Activated CD4-positive, alpha-beta T cell treated with anti-CD3 and anti-CD28 coated beads, Interleukin-2, amount 50 U/mL, for 24 hours (primary cell): Measurements from ENCODE around the gene LTBP1.
"Not testable (repeated sequence)": the region's sequence is repeated elsewhere in the genome, so short reads cannot be mapped to it uniquely, and the experiment has no call there.

Experiments used
- DNase-seq, 2 donors: peaks; one replicate each; pipeline ENCODE4 v3.0.0-alpha.2; 2020; ENCODE audit warnings: low read depth in 1 of 2, low spot score in 1 of 2

LTBP1 gene

DNA sequence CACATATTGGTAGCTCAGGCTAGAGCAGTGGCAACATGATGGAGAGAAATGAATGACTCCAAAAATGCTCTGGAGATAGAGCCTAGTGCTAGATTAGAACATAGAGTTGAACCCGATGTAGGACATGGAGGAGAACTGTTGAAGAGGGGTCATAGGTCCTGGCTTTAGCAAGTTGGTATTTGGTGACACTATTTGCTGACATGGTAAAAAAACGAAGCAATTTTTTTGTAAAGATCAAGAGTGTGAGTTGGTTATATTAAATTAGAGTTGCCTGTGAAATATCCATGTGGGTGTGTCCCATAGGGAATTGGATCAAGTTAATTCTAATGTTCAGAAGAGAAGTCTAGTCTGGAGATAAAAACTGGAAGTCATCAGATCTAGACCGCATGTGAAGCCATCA is 386.7 kb downstream of the LTBP1 start:
- no peak for DNase-seq

- DNase-seq: no peak
Observed at GRCh38 chr2:33334083-33334482, 387.3 kb downstream of the LTBP1 start.

- no peak for DNase-seq
Observed at GRCh38 chr2:33335516-33335915, 388.8 kb downstream of the LTBP1 start.

DNA sequence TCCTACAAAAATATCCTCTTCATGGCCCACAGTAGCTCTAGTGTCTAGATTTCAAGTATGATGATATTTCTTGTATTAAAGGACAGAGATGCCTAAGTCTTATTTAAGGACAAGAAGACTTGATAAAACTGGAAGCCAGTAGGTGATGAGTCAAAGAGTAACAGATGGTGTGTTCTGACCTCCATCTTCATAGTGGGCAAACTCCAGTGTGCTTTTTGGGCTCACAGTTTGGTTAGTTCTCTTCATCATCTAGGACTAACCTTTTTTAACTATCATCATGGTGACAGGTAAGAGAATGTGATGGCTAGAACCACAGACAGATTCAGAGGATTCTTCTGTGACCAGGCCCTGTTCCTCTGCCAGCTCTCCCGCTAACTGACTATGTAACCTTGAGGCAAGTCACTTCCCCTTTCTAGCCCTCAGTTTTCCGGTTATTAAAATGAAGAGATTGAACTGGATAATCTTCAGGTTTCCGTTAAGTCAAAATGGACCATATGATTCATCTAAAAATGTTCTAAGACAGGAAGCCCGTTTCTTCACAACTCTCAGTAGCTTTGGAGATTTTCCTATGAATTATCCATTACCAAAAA is 389.4 kb downstream of the LTBP1 start:
- DNase-seq: no peak

GRCh38 chr2:33337385-33337960 is 390.7 kb downstream of the LTBP1 start:
- DNase-seq: no peak

GRCh38 chr2:33337981-33338380 is 391.2 kb downstream of the LTBP1 start:
- no peak for DNase-seq

GRCh38 chr2:33339269-33339668 is 392.5 kb downstream of the LTBP1 start:
- no peak for DNase-seq

DNA sequence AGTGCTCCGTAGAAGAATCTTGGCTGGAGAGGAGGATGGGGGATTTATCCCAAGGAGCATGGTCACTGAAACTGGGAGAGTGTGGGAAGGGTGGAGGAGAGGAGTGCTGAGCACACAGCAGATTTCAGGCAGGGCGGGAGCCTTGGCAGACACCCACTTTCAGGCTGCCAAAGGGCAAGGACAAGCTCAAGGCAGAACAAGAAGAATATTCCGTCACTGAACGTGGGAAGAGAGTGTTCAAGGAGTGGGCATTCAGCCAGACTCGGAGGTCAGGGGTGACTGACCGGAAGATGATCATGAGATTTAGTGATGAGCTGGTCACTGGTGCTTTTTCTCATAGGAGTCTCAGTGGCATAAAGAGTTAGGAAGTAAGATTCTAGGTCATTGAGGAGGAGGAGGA is 393.5 kb downstream of the LTBP1 start:
- no peak for DNase-seq

DNA sequence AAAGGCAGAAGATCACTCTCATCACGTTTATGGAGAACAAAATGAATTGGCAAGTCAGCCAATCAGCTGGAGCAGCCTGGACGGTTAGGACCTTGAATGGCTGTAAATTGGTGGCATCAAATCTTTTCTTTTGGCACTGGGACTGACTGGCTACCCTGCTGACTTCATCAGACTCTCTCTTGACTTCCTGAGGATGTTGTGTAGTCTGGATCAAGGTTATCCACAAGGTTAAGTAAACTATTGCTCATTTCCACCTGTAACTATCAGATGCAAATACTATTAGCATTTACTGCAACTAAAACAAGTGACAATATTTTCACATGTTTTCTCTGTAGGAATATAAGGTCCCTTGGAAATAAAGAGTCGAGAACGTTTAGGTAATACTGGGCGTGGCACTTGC is 395.4 kb downstream of the LTBP1 start:
- no peak for DNase-seq

GRCh38 chr2:33342705-33343104 is 396.0 kb downstream of the LTBP1 start:
- no peak for DNase-seq

DNA sequence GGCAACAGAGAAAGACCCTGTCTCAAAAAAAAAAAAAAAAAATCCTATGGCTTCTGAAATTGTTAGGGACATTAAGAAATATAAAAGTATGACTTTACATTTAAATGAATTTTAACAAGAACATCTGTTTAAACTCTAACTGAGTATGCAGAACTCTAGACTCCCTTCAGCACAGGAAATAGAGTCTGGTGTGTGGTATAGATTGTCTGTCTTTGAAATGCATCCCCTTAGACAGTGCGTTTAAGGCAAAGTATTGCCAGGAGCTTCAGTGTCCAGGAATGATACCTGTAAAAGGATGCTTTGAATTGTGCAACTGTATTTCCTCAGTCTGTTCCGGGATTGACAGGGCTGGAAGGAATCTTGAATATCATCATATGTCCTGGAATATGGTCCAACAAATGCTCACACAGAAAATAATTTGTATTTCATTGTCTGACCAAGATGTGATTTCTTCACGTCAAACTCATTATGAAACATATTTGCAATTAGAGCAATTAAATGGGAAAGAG is 396.7 kb downstream of the LTBP1 start:
- DNase-seq: no peak

DNA sequence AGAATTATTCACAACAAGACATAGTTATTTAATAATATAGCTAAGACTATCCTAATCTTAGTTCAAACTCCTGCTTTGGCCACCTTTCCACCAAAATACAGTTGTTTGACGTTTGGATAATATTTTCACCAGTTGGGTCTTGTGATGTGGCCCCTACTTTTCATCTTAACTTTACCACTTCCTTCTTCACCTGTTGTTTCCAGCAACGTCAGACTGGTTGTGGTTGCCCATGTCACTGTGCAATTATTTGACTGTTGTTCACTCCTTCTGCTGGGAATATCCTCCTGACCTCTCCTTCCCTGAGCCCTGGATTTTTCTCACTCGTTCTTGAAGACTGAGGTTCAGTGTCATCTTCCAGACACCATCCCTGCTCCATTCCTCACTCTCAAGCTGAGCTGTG is 397.5 kb downstream of the LTBP1 start:
- DNase-seq: no peak

GRCh38 chr2:33347856-33348255 is 401.1 kb downstream of the LTBP1 start:
- no peak for DNase-seq

GRCh38 chr2:33350632-33351031 is 403.9 kb downstream of the LTBP1 start:
- DNase-seq: no peak

DNA sequence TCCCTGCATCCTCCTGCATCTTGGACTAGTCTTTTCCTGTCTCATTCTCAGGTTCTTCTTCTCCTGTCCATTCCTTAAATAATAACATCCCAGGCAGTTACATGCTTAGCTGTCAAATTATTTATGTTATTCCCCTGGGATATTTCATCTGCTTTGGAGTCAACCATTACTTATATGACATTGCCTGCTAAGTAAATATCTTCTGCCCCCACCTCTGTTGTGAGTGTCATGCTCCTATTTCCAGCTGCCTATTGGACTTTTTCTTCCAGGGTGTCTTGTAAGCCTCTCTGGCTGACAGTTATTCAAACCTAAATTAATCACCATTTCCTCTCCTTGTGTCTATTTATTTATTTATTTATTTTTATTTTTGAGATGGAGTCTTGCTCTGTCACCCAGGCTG is 405.0 kb downstream of the LTBP1 start:
- DNase-seq: no peak

DNA sequence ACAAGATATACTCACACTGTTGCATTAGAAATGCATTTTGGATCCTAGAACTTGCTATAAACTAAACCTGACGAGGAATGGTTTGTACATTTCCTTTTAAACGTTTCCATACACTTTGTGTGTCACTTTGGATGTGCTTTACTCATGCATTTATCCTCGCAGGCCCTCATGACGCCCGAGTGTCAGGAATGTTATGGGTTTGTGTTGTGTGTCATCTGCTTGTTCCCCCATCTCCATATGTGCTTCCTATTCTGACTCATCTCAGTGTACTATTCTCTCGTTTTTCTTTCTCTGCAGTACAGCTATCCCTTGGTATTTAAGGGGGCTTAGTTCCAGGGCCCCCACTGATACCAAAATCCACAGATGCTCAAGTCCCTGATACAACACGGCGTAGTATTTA is 408.2 kb downstream of the LTBP1 start:
- DNase-seq: no peak

DNA sequence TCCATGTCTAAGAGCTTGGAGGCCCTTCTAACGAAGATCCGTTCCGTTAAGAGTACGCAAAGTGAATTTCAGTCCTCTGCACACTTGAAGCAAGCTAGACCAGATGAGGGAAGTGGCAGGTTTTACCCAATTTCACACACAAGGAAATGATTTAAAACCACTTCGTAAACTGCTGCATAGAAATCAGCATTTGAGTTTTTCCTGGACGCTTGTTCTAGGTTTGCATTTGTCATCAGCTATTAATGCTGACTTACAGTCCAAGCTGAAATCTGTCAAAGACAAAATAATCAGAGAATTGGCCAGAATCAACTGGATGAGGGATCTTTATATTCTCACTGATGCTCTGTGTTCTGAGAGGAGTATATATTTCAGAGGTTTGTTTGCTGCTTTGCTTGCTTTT is 412.1 kb downstream of the LTBP1 start:
- DNase-seq: no peak

DNA sequence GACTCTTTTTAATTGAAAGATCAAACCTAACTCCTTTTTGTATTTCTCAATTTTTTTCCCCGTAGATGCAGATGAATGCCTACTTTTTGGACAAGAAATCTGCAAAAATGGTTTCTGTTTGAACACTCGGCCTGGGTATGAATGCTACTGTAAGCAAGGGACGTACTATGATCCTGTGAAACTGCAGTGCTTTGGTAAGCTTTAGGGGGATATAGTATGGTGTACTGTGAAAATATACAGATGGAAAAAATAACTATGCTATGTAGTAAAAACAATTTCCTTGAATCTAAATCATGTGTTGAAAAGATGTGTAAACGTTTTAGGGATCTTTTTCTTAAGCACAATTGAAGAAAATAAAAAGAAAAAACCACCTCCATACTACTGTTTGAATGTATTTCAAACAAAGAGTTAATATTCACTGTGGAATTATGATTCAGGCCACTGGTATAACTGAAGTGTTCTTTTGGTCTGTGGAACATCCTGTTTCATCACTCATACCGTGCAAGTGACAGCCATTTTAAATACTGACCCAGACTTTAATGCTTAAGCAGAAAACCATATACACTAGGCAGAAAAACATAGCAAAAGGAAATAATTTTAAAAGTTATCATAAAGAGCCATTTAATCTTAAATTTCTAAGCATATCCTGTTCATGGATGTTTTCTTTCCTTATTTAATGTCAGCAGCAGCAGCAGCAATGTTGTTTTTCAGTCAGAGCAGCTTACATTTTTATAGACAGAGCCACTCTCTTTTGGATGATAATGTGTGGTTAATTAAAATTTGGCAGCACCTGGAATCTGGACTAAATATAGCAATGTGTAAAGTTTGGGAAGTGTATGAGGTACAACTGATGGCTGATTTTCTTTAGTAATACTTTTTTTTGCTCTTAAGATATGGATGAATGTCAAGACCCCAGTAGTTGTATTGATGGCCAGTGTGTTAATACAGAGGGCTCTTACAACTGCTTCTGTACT is 416.9 kb downstream of the LTBP1 start:
- DNase-seq: no peak

DNA sequence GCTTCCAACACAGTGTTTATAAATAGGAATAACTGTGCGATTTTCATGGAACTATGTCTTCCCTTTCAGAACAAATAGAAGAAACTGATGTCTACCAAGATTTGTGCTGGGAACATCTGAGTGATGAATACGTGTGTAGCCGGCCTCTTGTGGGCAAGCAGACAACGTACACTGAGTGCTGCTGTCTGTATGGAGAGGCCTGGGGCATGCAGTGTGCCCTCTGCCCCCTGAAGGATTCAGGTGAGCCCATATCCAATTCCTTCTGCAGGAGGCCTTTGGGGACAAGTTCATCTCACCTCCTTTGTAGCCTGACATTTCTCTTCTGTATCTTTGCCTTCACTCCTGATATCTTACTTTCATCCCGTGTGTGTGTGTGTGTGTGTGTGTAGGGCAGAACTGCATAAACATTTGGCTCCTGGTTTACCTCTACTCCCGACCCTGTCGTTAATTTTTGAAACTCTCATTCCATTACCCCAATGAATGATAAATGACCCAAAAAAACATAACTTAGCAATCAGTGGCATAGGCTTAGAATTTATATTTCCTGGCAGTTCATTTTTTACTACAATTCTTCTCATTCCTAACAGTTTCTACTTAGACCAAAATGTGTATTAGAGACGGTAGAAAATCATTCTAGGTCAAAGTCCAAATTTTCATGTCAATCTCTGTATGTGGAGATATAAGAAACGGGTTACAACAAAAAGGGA is 418.7 kb downstream of the LTBP1 start:
- no peak for DNase-seq

DNA sequence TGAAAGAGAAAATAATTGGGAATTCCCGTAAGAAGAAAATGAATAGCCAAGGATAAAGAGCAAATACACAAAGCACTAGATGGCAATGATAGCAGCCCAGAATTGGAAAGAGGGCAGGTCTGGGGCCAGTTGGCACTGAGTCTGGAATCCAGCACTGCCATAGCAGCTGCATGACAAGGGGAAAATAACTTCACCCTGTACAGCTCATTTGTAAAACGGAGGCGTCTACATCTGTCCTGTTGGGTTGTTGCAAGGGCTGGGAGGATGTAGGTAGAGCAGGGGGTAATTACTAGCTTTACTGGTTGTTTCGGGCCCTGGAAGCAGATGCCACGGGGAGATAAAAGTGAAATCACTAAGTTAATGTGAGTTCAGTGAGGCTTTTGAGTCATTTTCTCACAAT is 419.7 kb downstream of the LTBP1 start:
- DNase-seq: no peak

GRCh38 chr2:33368524-33368923 is 421.8 kb downstream of the LTBP1 start:
- DNase-seq: not testable (repeated sequence)
